ENCODE results near the gene CST7. TPM values are rescaled to one million over a fixed set of nuclear protein-coding genes. Genes with fewer than 3 reads are reported as not detected.

The CST7 gene
- total RNA-seq, 1 experiment from 2014 or later: not detected

GRCh38 chr20:25003002-25003401, 53.9 kb downstream of the CST7 start:
- no peak for DNase-seq (ENCODE audit: low read depth, low spot score)
- intact Hi-C loops (cut with micrococcal nuclease): no loop called here
- Histone ChIP-seq H3K4me2 (ENCODE audit: low read length) (no peak overlapping the region), H3K9ac (ENCODE audit: low read length) (no peak overlapping the region), H3K4me3 (replicated peaks in 1 of 2; ENCODE audit: low read depth in 1 of 2, low read length in 2 of 2) (no peak overlapping the region), H3K27ac (ENCODE audit: low read depth, low read length) (no peak overlapping the region), H3K9me3 (ENCODE audit: control insufficient read depth in 1 of 2, insufficient read depth in 1 of 2, low read depth in 1 of 2, low read length in 2 of 2) (no peaks in the 10 kb centered on the region), H4K20me1 (ENCODE audit: insufficient read depth) (no peaks in the 10 kb centered on the region), H3K79me2 (ENCODE audit: insufficient read depth, low read length) (no peaks in the 10 kb centered on the region), H3K4me1 (ENCODE audit: control insufficient read depth in 1 of 2, insufficient read depth in 2 of 2, low read length in 2 of 2) (peaks cover 0 to 7% of the 10 kb centered on the region in 2 experiments; a peak in 1 of 4 replicates), H2AFZ (ENCODE audit: low read depth, low read length, poor library complexity, severe bottlenecking) (no peak overlapping the region), H3K9me2 (ENCODE audit: insufficient read depth) (no peaks in the 10 kb centered on the region), H3K36me3 (ENCODE audit: control insufficient read depth in 1 of 2, insufficient read depth in 2 of 2, low read length in 2 of 2) (no peaks in the 10 kb centered on the region), H3K27me3 (ENCODE audit: insufficient read depth, low read length) (peaks cover 11% of the 10 kb centered on the region; the same call in 1 of the 2 replicates)
- TF ChIP-seq CEBPB (IDR thresholded peaks at IDR 0.05; ENCODE audit: low read depth): no peak
- no peak for TF ChIP-seq YY1 (IDR thresholded peaks at IDR 0.05; ENCODE audit: extremely low read depth, insufficient replicate concordance, low read depth, low read length)
- TF ChIP-seq EGR1 (IDR thresholded peaks at IDR 0.05; ENCODE audit: low read depth): no peak
- TF ChIP-seq ZNF274 (IDR thresholded peaks at IDR 0.05; ENCODE audit: low read depth, low read length): no peak
- no peak for TF ChIP-seq ZFX (IDR thresholded peaks at IDR 0.05)
- TF ChIP-seq SRF (IDR thresholded peaks at IDR 0.05; ENCODE audit: low read depth): no peak
- TF ChIP-seq ELF1 (IDR thresholded peaks at IDR 0.05; ENCODE audit: borderline replicate concordance, low read depth): no peak
- no peak for TF ChIP-seq FOSL1 (IDR thresholded peaks at IDR 0.05; ENCODE audit: low read depth)
- TF ChIP-seq, protein P1, sequence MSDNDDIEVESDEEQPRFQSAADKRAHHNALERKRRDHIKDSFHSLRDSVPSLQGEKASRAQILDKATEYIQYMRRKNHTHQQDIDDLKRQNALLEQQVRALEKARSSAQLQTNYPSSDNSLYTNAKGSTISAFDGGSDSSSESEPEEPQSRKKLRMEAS (IDR thresholded peaks at IDR 0.05): no peak
- TF ChIP-seq ATF3 (IDR thresholded peaks at IDR 0.05): no peak
- TF ChIP-seq TCF7L2 (IDR thresholded peaks at IDR 0.05; ENCODE audit: borderline replicate concordance, extremely low read depth, insufficient read depth, insufficient read length): no peak
- TF ChIP-seq SIN3A (IDR thresholded peaks at IDR 0.05; ENCODE audit: low read depth): no peak
- TF ChIP-seq, protein P2, sequence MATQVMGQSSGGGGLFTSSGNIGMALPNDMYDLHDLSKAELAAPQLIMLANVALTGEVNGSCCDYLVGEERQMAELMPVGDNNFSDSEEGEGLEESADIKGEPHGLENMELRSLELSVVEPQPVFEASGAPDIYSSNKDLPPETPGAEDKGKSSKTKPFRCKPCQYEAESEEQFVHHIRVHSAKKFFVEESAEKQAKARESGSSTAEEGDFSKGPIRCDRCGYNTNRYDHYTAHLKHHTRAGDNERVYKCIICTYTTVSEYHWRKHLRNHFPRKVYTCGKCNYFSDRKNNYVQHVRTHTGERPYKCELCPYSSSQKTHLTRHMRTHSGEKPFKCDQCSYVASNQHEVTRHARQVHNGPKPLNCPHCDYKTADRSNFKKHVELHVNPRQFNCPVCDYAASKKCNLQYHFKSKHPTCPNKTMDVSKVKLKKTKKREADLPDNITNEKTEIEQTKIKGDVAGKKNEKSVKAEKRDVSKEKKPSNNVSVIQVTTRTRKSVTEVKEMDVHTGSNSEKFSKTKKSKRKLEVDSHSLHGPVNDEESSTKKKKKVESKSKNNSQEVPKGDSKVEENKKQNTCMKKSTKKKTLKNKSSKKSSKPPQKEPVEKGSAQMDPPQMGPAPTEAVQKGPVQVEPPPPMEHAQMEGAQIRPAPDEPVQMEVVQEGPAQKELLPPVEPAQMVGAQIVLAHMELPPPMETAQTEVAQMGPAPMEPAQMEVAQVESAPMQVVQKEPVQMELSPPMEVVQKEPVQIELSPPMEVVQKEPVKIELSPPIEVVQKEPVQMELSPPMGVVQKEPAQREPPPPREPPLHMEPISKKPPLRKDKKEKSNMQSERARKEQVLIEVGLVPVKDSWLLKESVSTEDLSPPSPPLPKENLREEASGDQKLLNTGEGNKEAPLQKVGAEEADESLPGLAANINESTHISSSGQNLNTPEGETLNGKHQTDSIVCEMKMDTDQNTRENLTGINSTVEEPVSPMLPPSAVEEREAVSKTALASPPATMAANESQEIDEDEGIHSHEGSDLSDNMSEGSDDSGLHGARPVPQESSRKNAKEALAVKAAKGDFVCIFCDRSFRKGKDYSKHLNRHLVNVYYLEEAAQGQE (IDR thresholded peaks at IDR 0.05; ENCODE audit: low read depth): no peak
- no peak for TF ChIP-seq SP1 (IDR thresholded peaks at IDR 0.05; ENCODE audit: low read depth)
- no peak for TF ChIP-seq RAD21 (IDR thresholded peaks at IDR 0.05; ENCODE audit: low read depth)
- TF ChIP-seq POLR2AphosphoS5 (IDR thresholded peaks at IDR 0.05; ENCODE audit: low read depth, low read length): no peak
- no peak for TF ChIP-seq POLR2A (IDR thresholded peaks at IDR 0.05; ENCODE audit: borderline replicate concordance, extremely low read depth, insufficient read depth, insufficient read length)
- TF ChIP-seq JUND (IDR thresholded peaks at IDR 0.05): no peak
- no peak for TF ChIP-seq ZBTB33 (IDR thresholded peaks at IDR 0.05; ENCODE audit: extremely low read depth, insufficient replicate concordance, low read length)
- no peak for TF ChIP-seq CBX3 (IDR thresholded peaks at IDR 0.05; ENCODE audit: low read depth)
- ChIA-PET POLR2A (no interaction called here), RAD21 (ENCODE audit: low non-redundant PET in 1 of 2, low total read pairs in 2 of 2, uncharacterized antibody in 2 of 2, unreplicated experiment in 2 of 2) (no interaction called here), CTCF (no interaction called here)
- BruUV-seq (replicated peaks): no TSS peak
- no peak for ATAC-seq
